H9 (cell line): Measurements from ENCODE around the gene SEMA4A. TPM values are rescaled to one million over a fixed set of nuclear protein-coding genes. Genes with fewer than 3 reads are reported as not detected.

Experiments used
- DNase-seq: peaks from one replicate; pipeline ENCODE4 v3.0.0-alpha.2; 2017
- H2AFZ ChIP-seq: one replicate; pipeline ENCODE4 v1.6.1; 2013; ENCODE audit warnings: mild to moderate bottlenecking, low read length, control low read depth, moderate library complexity
- H2AK5ac ChIP-seq: 2 replicates; pipeline ENCODE4 v1.6.1; 2013; ENCODE audit warnings: low read length, control low read depth, mixed read lengths; ENCODE audit not compliant: insufficient read length
- H2BK120ac ChIP-seq: one replicate; pipeline ENCODE4 v1.6.1; 2013; ENCODE audit warnings: low read depth, mild to moderate bottlenecking, low read length, control low read depth, inconsistent platforms; ENCODE audit not compliant: poor library complexity, severe bottlenecking
- H2BK12ac ChIP-seq: 2 replicates; pipeline ENCODE4 v1.6.1; 2013; ENCODE audit warnings: low read length, control low read depth, mixed read lengths, low read depth; ENCODE audit not compliant: insufficient read length
- H2BK15ac ChIP-seq: 2 replicates; pipeline ENCODE4 v1.6.1; 2013; ENCODE audit warnings: low read depth, low read length, control low read depth
- H2BK20ac ChIP-seq: one replicate; pipeline ENCODE4 v1.6.1; 2013; ENCODE audit warnings: low read depth, mild to moderate bottlenecking, low read length, control low read depth, inconsistent platforms; ENCODE audit not compliant: poor library complexity, severe bottlenecking
- H2BK5ac ChIP-seq: 2 replicates; pipeline ENCODE4 v1.6.1; 2013; ENCODE audit warnings: low read length, control low read depth, mixed read lengths; ENCODE audit not compliant: insufficient read length
- H3K14ac ChIP-seq: 2 replicates; pipeline ENCODE4 v1.6.1; 2013; ENCODE audit warnings: low read length, control low read depth; ENCODE audit not compliant: insufficient read depth
- H3K18ac ChIP-seq: 2 replicates; pipeline ENCODE4 v1.6.1; 2013; ENCODE audit warnings: low read depth, mild to moderate bottlenecking, mixed read lengths, low read length, control low read depth; ENCODE audit not compliant: insufficient read length
- H3K23ac ChIP-seq: 2 replicates; pipeline ENCODE4 v1.6.1; 2013; ENCODE audit warnings: low read length, control low read depth, mixed read lengths, low read depth; ENCODE audit not compliant: insufficient read length
- H3K23me2 ChIP-seq: 2 replicates; pipeline ENCODE4 v1.6.1; 2013; ENCODE audit warnings: low read depth, mild to moderate bottlenecking, mixed read lengths, low read length, control low read depth; ENCODE audit not compliant: insufficient read length, poor library complexity, severe bottlenecking
- H3K27ac ChIP-seq: 2 replicates; pipeline ENCODE4 v1.5.1; 2013; ENCODE audit warnings: low read length, control low read depth, mixed read lengths, low read depth; ENCODE audit not compliant: insufficient read length
- H3K27me3 ChIP-seq: 2 replicates; pipeline ENCODE4 v1.6.1; 2013; ENCODE audit warnings: low read length, control low read depth, inconsistent platforms; ENCODE audit not compliant: insufficient read depth
- H3K4ac ChIP-seq: 2 replicates; pipeline ENCODE4 v1.6.1; 2013; ENCODE audit warnings: low read depth, mild to moderate bottlenecking, control low read depth, inconsistent platforms, low read length, moderate library complexity
- H3K4me1 ChIP-seq: 2 replicates; pipeline ENCODE4 v1.6.1; 2013; ENCODE audit warnings: low read length, control low read depth, inconsistent platforms; ENCODE audit not compliant: insufficient read depth
- H3K4me2 ChIP-seq: 2 replicates; pipeline ENCODE4 v1.6.1; 2013; ENCODE audit warnings: low read length, control low read depth, mixed read lengths; ENCODE audit not compliant: insufficient read length, insufficient read depth
- H3K56ac ChIP-seq: 2 replicates; pipeline ENCODE4 v1.6.1; 2013; ENCODE audit warnings: low read depth, mild to moderate bottlenecking, mixed read lengths, low read length, control low read depth; ENCODE audit not compliant: insufficient read length
- H3K79me1 ChIP-seq: 2 replicates; pipeline ENCODE4 v1.6.1; 2013; ENCODE audit warnings: low read depth, mild to moderate bottlenecking, moderate library complexity, low read length, control low read depth, inconsistent platforms; ENCODE audit not compliant: insufficient read depth, poor library complexity, severe bottlenecking
- H3K79me2 ChIP-seq: 2 replicates; pipeline ENCODE4 v1.6.1; 2013; ENCODE audit warnings: low read length, control low read depth, inconsistent platforms; ENCODE audit not compliant: insufficient read depth
- H3K9ac ChIP-seq: 2 replicates; pipeline ENCODE4 v1.6.1; 2013; ENCODE audit warnings: low read length, control low read depth, mixed read lengths; ENCODE audit not compliant: insufficient read length; ENCODE audit errors: extremely low read depth
- H3K9me3 ChIP-seq: one replicate; pipeline ENCODE4 v1.6.1; 2013; ENCODE audit warnings: low read depth, low read length, inconsistent platforms; ENCODE audit not compliant: control insufficient read depth
- H3T11ph ChIP-seq: one replicate; pipeline ENCODE4 v1.6.1; 2013; ENCODE audit warnings: mild to moderate bottlenecking, low read length, control low read depth, inconsistent platforms
- H4K20me1 ChIP-seq: one replicate; pipeline ENCODE4 v1.6.1; 2013; ENCODE audit not compliant: control insufficient read depth, insufficient read length, insufficient read depth
- H4K5ac ChIP-seq: 2 replicates; pipeline ENCODE4 v1.6.1; 2013; ENCODE audit warnings: low read depth, mild to moderate bottlenecking, mixed read lengths, low read length, control low read depth; ENCODE audit not compliant: insufficient read length
- H4K8ac ChIP-seq: replicated peaks from 2 replicates; pipeline ENCODE4 v1.6.1; 2013; ENCODE audit warnings: low read length, control low read depth, mixed read lengths, low read depth; ENCODE audit not compliant: insufficient read length
- H4K91ac ChIP-seq: 2 replicates; pipeline ENCODE4 v1.6.1; 2013; ENCODE audit warnings: low read depth, mild to moderate bottlenecking, moderate library complexity, mixed read lengths, low read length, control low read depth; ENCODE audit not compliant: insufficient read length
- H3K27ac Mint-ChIP-seq, 3 experiments: 2 replicates in 2 of 3; 3 replicates in 1 of 3; pipeline ENCODE4 v1.8.0; 2020 to 2021; ENCODE audit warnings: mixed read lengths in 3 of 3, mild to moderate bottlenecking in 1 of 3, moderate library complexity in 1 of 3
- H3K27me3 Mint-ChIP-seq: 2 replicates; pipeline ENCODE4 v1.8.0; 2021; ENCODE audit warnings: low read depth, mild to moderate bottlenecking, moderate library complexity, mixed read lengths
- H3K36me3 Mint-ChIP-seq, 3 experiments: 2 replicates in 2 of 3; 3 replicates in 1 of 3; pipeline ENCODE4 v1.8.0; 2020 to 2021; ENCODE audit warnings: low read depth in 3 of 3, mixed read lengths in 3 of 3; ENCODE audit not compliant: insufficient read depth in 1 of 3
- H3K4me1 Mint-ChIP-seq, 2 experiments: 2 replicates each; pipeline ENCODE4 v1.8.0; 2020; ENCODE audit warnings: mixed read lengths in 2 of 2
- H3K4me3 Mint-ChIP-seq, 2 experiments: 2 replicates in 1 of 2; 3 replicates in 1 of 2; pipeline ENCODE4 v1.8.0; 2020 to 2021; ENCODE audit warnings: mild to moderate bottlenecking in 2 of 2, mixed read lengths in 2 of 2, moderate library complexity in 1 of 2
- H3K9me3 Mint-ChIP-seq, 2 experiments: 2 replicates in 1 of 2; 3 replicates in 1 of 2; pipeline ENCODE4 v1.8.0; 2020; ENCODE audit warnings: mild to moderate bottlenecking in 2 of 2, mixed read lengths in 2 of 2, moderate library complexity in 1 of 2
- CTCF ChIP-seq: fragments of 200-600 bp; sonication (generic); conservative IDR thresholded peaks from 3 replicates; pipeline ENCODE4 v1.8.0; 2021; ENCODE audit warnings: antibody characterized with exemption, mild to moderate bottlenecking
- WGBS: extraction: QIAGEN DNeasy Blood & Tissue Kit; methylation state at CpG from one replicate; pipeline ENCODE4 v1.1.7; 2013; ENCODE audit warnings: missing lambda C conversion rate, low lambda C conversion rate, mixed read lengths; ENCODE audit not compliant: insufficient read length; ENCODE audit errors: extremely low coverage; 5-methylcytosine and 5-hydroxymethylcytosine counted together
- total RNA-seq: library from RNA; stranded (reverse); gene quantifications from 2 replicates; pipeline ENCODE4 v1.2.1, GENCODE V29; 2021

Gene SEMA4A
- total RNA-seq, 1 experiment from 2014 or later, result 11.1 TPM

- H2BK15ac ChIP-seq, result no peak overlapping the region
- H3K4me3 Mint-ChIP-seq, result no peak overlapping the region
Observed at GRCh38 chr1:156221986-156222692, 68.8 kb downstream of the SEMA4A start.

More at GRCh38 chr1:156221986-156222692, 68.8 kb downstream of the SEMA4A start:
- H3K36me3 Mint-ChIP-seq, result peaks cover 31 to 72% (median 61%) of the 10 kb centered on the region in 3 experiments
- H4K5ac ChIP-seq, result no peak overlapping the region
- H3K4me1 Mint-ChIP-seq, result peaks cover 5 to 7% of the 10 kb centered on the region in 2 experiments
- H3K4me2 ChIP-seq, result no peak overlapping the region
- H2BK12ac ChIP-seq, result no peak overlapping the region
- H3K27me3 ChIP-seq, result no peaks in the 10 kb centered on the region; the same call in 1 of the 2 replicates
- H4K20me1 ChIP-seq, result peaks cover 2% of the 10 kb centered on the region
- H3K18ac ChIP-seq, result no peak overlapping the region
- H2AFZ ChIP-seq, result no peak overlapping the region
- H3K4ac ChIP-seq, result no peak overlapping the region
- H3K27ac Mint-ChIP-seq, result peak overlapping the region in 2 of 3 experiments; percentile 6 to 34; a peak in 4 of 7 replicates
- H3K9ac ChIP-seq, result no peak overlapping the region
- H2AK5ac ChIP-seq, result no peak overlapping the region
- H3T11ph ChIP-seq, result no peak overlapping the region
- no peak overlapping the region for H3K56ac ChIP-seq
- H4K91ac ChIP-seq, result no peak overlapping the region
- no peaks in the 10 kb centered on the region for H3K4me1 ChIP-seq
- no CpG with 5 or more reads among the region's 13 CpGs for WGBS
- no peaks in the 10 kb centered on the region for H3K9me3 ChIP-seq
- no peak overlapping the region for H2BK20ac ChIP-seq
- H4K8ac ChIP-seq, result no peak overlapping the region
- H3K23ac ChIP-seq, result no peak overlapping the region
- no peak overlapping the region for H2BK120ac ChIP-seq
- H3K23me2 ChIP-seq, result no peaks in the 10 kb centered on the region
- no peak overlapping the region for H2BK5ac ChIP-seq
- H3K27ac ChIP-seq, result no peak overlapping the region
- TF ChIP-seq CTCF, result no peak
- H3K9me3 Mint-ChIP-seq, result no peaks in the 10 kb centered on the region; a peak in 1 of 5 replicates
- H3K14ac ChIP-seq, result no peak overlapping the region
- DNase-seq, result no peak
- no peaks in the 10 kb centered on the region for H3K79me2 ChIP-seq
- H3K27me3 Mint-ChIP-seq, result no peaks in the 10 kb centered on the region
- no peaks in the 10 kb centered on the region for H3K79me1 ChIP-seq
